Measurements from ENCODE around the gene NEK1. TPM values are rescaled to one million over a fixed set of nuclear protein-coding genes. Genes with fewer than 3 reads are reported as not detected.

Gene NEK1
- total RNA-seq, 1 donor from 2014 or later: 14.2 TPM

DNA sequence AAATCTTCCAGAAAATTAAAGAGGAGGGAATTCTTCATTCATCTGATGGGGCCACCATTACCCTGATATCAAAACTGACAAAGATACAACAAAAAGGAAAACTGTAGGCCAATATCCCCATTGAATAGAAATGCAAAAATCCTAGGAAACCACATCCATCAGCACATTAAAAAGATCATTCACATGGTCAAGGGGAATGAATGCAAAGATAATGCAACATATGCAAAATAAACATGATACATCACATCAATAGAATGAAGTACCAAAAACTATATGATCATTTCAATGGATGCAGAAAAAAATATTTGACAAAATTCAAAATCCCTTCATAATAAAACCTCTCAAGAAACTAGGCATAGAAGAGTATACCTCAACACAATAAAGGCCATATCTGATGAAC lies 232.7 kb downstream of the NEK1 start:
- intact Hi-C loops (cut with micrococcal nuclease): no loop called here

DNA sequence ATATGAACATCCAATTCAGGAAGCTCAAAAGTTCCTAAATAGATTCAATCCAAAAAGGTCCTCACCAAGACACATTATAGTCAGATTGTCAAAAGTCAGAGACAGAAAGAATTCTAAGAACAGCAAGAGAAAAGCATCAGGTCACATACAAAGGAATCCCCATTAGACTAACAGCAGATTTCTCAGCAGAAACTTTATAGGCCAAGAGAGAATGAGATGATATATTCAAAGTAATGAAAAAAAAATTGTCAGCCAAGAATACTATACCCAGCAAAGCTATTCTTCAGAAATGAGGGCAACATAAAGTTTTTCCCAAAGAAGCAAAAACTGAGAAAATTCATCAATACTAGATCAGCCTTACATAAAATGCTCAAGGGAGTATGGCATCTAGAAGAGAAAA lies 235.0 kb downstream of the NEK1 start:
- intact Hi-C loops (cut with micrococcal nuclease): no loop called here

DNA sequence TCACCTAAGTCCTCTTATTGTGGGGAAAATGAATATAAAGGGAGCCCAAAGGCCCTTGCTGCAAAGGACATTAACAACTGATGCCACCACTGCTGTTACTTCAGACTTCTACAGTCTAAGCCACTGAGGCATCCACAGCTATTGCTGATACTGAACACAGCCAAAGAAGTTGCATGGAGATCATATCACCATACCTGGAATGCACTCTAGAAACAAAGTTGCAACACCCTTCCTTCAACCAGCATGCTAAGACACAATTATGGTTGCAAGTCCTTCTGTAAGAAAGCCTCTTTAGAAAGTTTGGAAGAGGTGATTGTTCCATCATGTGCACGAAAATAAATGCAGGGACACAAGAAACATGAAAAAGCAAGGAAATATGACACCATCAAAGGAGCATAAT lies 236.0 kb downstream of the NEK1 start:
- intact Hi-C loops (cut with micrococcal nuclease): no loop called here

DNA sequence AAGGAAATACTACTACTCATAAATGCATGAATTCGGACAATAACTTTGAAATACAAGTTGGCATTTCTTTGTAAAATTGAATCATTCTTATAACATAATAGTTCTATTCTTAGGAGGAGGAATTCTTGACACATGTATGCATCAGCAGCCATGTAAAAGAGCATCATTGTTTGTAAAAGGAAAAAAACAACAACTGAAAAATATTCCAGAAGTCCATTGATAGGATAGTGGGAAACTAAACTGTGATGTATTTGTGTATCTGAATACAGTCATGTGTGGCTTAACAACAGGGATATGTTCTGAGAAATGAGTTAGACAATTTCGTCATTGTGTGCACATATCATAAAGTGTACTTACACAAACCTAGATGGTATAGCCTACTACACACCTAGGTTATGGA lies 239.6 kb downstream of the NEK1 start:
- intact Hi-C loops (cut with micrococcal nuclease): no loop called here

DNA sequence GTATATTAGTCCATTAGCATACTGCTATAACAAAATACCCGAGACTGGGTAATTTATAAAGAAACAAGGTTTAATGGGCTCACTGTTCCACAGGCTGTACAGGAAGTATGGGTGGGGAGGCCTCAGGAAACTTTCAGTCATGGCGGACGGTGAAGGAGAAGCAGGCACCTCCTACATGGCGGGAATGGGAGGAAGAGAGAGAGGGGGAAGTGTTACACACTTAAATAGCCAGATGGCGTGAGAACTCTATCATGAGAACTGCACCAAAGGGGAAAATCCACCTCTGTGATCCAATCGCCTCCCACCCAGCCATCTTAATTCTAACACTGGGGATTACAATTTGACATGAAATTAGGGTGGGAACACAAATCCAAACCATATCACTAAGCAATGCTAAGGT lies 242.7 kb downstream of the NEK1 start:
- intact Hi-C loops (cut with micrococcal nuclease): loop anchor here (2.0 kb wide), 1 partner anchor 117 kb away; no protein-coding TSS in a partner anchor

DNA sequence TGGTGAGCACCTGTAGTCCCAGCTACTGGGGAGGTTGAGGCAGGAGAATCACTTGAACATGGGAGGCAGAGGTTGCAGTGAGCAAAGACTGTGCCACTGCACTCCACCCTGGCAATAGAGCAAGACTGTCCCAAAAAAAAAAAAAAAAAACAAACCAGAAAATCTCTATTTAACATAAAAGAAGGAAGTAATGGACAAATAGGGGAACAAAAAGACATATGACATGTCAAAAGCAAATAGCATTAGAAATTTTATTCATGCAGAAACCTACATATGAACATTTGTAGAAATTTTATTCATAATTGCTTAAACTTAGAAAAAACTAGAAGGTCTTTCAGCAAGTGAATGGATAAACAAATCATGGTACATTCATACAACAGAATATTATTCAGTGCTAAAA lies 244.6 kb downstream of the NEK1 start:
- intact Hi-C loops (cut with micrococcal nuclease): loop anchor here (2.0 kb wide), 1 partner anchor 119 kb away; no protein-coding TSS in a partner anchor

DNA sequence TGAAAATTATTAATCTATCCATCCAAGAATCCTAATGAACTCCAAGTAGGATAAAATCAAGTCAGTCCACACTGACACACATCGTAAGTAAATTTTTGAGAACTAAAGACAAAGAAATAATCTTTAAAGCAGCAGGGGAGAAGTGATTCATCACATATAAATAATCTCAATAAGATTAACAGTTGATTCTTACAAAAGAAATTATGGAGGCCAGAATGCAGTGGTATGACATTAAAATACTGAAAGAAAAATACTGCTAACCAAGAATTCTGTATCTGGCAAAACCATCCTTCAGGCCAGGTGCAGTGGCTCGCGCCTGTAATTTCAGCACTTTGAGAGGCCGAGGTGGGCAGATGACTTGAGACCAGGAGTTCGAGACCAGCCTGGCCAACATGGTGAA lies 245.6 kb downstream of the NEK1 start:
- intact Hi-C loops (cut with micrococcal nuclease): no loop called here

DNA sequence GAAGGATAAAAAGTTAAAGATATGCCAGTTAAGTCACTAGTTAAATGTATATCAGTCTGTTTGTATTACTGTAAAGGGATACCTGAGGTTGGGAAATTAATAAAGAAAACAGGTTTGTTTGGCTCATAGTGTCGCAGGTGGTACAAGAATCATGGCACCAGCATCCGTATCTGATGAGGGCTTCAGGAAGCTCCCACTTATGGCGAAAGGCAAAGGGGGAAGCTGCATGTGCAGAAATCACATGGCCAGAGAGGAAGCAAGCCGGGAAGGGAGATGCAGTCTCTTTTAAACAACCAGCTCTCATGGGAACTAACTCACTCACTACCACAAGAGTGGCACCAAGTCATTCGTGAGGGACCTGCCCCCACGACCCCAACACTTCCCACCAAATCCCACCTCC lies 249.8 kb downstream of the NEK1 start:
- intact Hi-C loops (cut with micrococcal nuclease): no loop called here

DNA sequence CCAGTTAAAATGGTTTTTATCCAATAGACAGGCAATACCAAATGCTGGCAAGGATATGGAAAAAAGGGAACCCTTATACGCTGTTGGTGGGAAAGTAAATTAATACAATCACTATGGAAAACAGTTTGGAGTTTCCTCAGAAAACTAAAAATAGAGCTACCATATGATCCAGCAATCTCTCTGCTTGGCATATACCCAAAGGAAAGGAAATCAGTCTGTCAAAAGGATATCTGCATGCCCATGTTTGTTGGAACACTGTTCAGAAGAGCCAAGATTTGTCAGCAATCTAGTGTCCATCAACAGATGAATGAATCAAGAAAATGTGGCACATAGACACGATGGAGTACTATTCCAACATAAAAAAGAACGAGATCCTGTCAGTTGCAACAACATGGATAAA lies 250.6 kb downstream of the NEK1 start:
- intact Hi-C loops (cut with micrococcal nuclease): no loop called here

DNA sequence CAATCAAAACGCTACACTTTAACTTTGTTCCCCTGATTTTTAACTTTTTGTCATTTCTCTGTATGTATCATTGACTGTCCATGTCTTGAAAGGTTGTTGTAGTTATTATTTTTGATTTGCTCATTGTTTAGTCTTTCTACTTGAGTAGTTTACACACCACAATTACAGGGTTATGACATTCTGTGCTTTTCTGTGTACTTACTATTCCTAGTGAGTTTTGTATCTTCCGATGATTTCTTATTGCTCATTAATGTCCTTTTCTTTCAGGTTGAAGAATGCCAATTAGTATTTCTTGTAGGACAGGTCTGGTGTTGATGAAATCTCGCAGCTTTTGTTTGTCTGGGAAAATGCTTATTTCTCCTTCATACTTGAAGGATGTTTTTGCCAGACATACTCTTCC lies 252.4 kb downstream of the NEK1 start:
- intact Hi-C loops (cut with micrococcal nuclease): no loop called here

DNA sequence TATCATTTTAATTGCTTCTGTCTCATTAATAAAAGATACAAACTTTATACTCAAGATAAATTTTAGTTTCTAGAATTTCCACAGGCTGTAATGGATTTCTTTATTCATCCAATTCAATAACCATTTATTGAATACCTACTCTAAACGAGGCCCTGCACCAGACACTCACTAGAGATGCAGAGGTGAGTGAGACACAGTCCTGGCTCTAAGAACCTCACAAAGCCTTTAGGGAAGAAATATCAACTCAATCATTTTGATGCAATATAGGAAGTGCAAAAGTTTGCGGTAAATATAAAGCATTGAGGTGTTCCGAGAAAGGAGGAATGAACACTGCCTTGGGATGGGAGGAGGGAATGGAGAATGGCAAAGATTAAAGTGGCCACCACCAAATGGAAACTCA lies 260.0 kb downstream of the NEK1 start:
- intact Hi-C loops (cut with micrococcal nuclease): no loop called here

DNA sequence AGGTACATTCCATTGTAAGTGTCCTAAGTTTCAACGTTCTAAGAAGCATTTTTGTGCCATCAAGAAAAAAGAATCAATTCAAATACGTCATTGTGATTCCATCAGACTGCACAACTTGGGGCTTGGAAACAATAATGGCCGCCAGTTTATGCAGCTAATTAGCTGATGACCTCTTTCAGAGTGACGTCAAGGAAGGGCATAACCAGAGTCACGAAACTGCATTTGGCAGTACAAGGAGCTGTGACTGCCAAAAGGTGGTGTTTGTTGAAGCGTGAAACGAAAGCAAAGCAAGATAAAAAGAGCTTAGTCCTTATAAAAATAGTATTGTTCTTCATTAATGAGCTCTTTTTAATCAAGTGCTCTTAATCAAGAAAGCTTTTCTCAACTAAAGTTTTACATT lies 260.5 kb downstream of the NEK1 start:
- intact Hi-C loops (cut with micrococcal nuclease): no loop called here

DNA sequence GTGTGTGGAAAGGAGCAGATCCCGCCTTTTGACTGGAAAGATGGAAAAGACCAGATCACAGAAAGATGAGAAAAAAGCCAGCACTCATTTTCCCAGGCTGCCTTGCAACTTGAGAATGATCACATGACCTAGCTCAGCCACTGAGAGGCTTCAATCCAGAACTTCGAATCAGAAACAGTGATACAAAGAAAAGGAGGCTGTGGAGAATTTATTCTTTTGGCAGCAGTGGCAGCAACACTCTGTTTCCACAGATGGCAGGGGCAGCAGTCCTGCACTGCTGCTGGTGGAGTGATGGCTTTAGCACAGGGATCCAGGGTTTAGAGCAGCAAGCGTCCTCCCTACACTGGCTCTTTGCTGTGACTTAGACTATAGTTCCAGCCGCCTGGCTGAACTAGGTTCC lies 263.8 kb downstream of the NEK1 start:
- intact Hi-C loops (cut with micrococcal nuclease): no loop called here

DNA sequence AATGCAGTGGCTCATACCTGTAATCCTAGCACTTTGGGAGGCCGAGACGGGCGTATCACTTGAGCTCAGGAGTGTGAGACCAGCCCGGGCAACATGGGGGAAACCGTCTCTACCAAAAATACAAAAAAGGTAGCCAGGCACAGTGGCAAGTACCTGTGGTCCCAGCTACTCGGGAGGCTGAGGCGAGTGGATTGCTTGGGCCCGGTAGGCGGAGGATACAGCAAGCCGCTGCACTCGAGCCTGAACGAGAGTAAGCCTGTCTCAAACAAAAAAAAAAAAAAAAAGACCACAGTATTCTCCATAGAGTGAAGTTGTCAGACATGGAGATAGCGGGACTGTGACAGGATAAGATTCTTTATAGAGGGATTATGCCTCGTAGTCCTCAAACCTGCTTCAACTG lies 265.5 kb downstream of the NEK1 start:
- intact Hi-C loops (cut with micrococcal nuclease): no loop called here

DNA sequence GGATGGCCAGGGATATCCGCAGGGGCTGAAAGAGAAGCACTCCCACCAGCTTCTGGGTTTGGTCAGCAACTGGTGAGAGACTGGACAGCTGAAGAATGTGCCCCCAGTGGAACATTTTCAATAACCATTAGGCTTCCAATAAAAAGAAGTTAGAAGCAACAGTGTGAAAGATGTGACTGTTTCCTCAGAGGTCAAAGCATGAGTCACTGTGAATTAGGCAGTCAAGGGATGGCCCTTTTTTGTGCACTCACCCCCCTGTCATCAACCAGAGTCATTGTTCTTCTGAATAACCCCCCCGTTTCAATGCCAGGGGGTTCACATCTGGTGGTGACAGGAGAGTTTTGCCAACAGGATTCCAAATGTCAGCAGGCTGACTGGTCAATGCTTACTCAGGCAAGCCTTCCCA lies 267.1 kb downstream of the NEK1 start:
- intact Hi-C loops (cut with micrococcal nuclease): no loop called here

Other genes starting within 250 kb of the NEK1 start
- gene CLCN3, start 8.0 kb upstream of the NEK1 start, total RNA-seq: 33.6 and 34.0 TPM in 2 replicates
- gene HPF1, start 145.4 kb upstream of the NEK1 start, total RNA-seq: 22.4 and 26.0 TPM in 2 replicates

Measured in T-helper 1 cell treated with Interleukin-12 subunit alpha and Interleukin-12 subunit beta and Interleukin-4 antibody, amounts not matched to agents 30 ng/mL and 1 ng/mL, for 36 hours (primary cell).